Measurements from ENCODE around the gene TRERF1. TPM values are rescaled to one million over a fixed set of nuclear protein-coding genes. Genes with fewer than 3 reads are reported as not detected.
"Not testable (repeated sequence)": the region's sequence is repeated elsewhere in the genome, so short reads cannot be mapped to it uniquely, and the experiment has no call there.

TRERF1 gene
- total RNA-seq, 1 experiment from 2014 or later: 14.5 TPM

DNA sequence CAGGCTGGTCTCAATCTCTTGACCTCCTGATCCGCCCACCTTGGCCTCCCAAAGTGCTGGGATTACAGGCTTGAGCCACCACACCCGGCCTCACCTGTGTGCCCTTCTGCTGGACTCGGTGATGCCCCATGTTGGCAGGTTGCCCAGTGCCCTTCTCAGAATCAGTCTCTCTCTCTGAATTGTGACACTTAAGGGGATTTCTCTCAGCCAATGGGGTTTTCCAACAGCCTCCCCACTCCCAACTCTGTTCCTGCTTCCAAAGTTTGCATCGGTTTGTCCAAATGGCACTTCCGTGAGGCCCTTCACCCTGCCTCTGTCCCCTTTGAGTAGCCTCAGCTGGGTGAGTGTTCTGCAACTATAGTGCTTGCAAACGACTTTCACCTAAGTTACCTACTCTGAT is 230.9 kb downstream of the TRERF1 start:
- Histone ChIP-seq H3K9me2 (ENCODE audit: insufficient read depth) (no peaks in the 10 kb centered on the region), H2AFZ (no peak overlapping the region), H3K79me2 (ENCODE audit: low read depth) (peaks cover 16% of the 10 kb centered on the region), H4K20me1 (ENCODE audit: insufficient read depth) (no peaks in the 10 kb centered on the region), H3K9me3 (ENCODE audit: insufficient read depth, low read depth) (no peaks in the 10 kb centered on the region), H3K27ac (peak overlapping the region; percentile 21; the same call in 1 of the 2 replicates), H3K36me3 (ENCODE audit: low read depth) (no peaks in the 10 kb centered on the region), H3K4me3 (no peak overlapping the region), H3K27me3 (ENCODE audit: insufficient read depth, low read depth) (no peaks in the 10 kb centered on the region), H3F3A (ENCODE audit: insufficient read depth, low read depth) (peaks cover 55% of the 10 kb centered on the region), H3K4me1 (replicated peaks; ENCODE audit: insufficient read depth) (peaks cover 75% of the 10 kb centered on the region), H3K4me2 (peak overlapping the region; percentile 6; the same call in 1 of the 2 replicates)
- TF ChIP-seq EZH2 (IDR thresholded peaks at IDR 0.05; ENCODE audit: low read depth): no peak
- TF ChIP-seq, protein P1, sequence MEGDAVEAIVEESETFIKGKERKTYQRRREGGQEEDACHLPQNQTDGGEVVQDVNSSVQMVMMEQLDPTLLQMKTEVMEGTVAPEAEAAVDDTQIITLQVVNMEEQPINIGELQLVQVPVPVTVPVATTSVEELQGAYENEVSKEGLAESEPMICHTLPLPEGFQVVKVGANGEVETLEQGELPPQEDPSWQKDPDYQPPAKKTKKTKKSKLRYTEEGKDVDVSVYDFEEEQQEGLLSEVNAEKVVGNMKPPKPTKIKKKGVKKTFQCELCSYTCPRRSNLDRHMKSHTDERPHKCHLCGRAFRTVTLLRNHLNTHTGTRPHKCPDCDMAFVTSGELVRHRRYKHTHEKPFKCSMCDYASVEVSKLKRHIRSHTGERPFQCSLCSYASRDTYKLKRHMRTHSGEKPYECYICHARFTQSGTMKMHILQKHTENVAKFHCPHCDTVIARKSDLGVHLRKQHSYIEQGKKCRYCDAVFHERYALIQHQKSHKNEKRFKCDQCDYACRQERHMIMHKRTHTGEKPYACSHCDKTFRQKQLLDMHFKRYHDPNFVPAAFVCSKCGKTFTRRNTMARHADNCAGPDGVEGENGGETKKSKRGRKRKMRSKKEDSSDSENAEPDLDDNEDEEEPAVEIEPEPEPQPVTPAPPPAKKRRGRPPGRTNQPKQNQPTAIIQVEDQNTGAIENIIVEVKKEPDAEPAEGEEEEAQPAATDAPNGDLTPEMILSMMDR (conservative IDR thresholded peaks at IDR 0.05): no peak
- intact Hi-C loops (cut with micrococcal nuclease; ENCODE audit: unreplicated experiment): loop anchor here (10.0 kb wide), 2 partner anchors 74 to 654 kb away; partner anchors contain the start of gene RPL7L1
- BruUV-seq (replicated peaks): no TSS peak
- CTCF ChIA-PET: no interaction called here
- DNase-seq: no peak
- POLR2A ChIA-PET (ENCODE audit: unreplicated experiment): no interaction called here

DNA sequence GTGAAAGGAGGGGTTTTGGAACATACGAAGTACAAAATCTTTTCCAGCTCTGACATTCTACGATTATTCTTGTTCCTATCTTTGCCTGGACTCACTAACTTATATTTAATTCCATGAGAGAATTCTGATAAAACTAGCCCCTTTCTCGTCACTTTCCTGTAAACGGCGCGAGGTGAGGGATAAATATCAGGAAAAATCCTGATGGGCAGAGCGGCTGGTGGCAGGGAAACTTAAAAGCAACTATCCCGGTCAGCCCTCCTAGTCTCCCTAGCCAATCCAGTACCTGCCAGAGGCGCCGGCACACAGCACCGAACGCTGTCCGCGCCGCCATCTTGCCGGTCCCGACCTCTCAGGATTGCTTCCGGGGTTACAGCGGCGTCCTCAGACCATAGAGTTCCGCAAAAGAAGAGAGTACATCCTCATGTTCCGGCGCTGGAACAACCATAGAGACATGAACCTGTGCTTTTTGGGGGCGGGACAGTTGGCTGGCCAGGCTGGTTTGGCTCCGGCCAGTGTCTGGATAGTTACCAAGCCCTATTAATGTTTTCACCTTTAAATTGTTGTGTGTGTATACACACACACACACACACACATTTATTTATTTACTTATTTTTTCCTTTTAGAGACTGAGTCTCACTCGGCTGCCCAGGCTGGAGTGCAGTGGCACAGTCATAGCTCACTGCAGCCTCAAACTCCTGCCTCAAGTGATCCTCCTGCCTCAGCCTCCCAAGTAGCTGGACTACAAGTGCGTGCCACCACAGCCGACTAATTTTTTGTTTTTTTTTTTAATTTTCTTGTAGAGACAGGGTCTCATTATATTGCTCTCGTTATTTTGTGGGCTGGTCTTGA is 234.0 kb downstream of the TRERF1 start, which contains the start of gene MRPS10:
Gene MRPS10 (minus strand): TSS at position 343 of the 849 bp plus-strand sequence. CDS start 12 bp downstream, at position 331.
- Histone ChIP-seq H4K20me1 (ENCODE audit: insufficient read depth) (no peaks in the 10 kb centered on the region), H3K4me1 (replicated peaks; ENCODE audit: insufficient read depth) (peaks cover 59% of the 10 kb centered on the region), H3K27me3 (ENCODE audit: insufficient read depth, low read depth) (no peaks in the 10 kb centered on the region), H3K79me2 (ENCODE audit: low read depth) (peaks cover 24% of the 10 kb centered on the region), H3K9me2 (ENCODE audit: insufficient read depth) (no peaks in the 10 kb centered on the region), H2AFZ (peak within 1 kb of the TSS; percentile 90), H3K36me3 (ENCODE audit: low read depth) (peaks cover 9% of the 10 kb centered on the region), H3K4me2 (peak within 1 kb of the TSS; percentile 98), H3F3A (ENCODE audit: insufficient read depth, low read depth) (peaks cover 39% of the 10 kb centered on the region), H3K4me3 (peak within 1 kb of the TSS; percentile 96), H3K9me3 (ENCODE audit: insufficient read depth, low read depth) (no peaks in the 10 kb centered on the region), H3K27ac (peak within 1 kb of the TSS; percentile 76)
- POLR2A ChIA-PET (ENCODE audit: unreplicated experiment): interaction anchor here (0.6 to 1.0 kb wide), 3 partner anchors 9 to 75 kb away, joined by 3 to 4 read pairs (median 3); partner anchors contain the start of gene C6orf132
- BruUV-seq (replicated peaks): no TSS peak
- no peak for TF ChIP-seq EZH2 (IDR thresholded peaks at IDR 0.05; ENCODE audit: low read depth)
- TF ChIP-seq, protein P1 (conservative IDR thresholded peaks at IDR 0.05): no peak
- CTCF ChIA-PET: no interaction called here
- peak; percentile 89 to 91 for DNase-seq
- intact Hi-C loops (cut with micrococcal nuclease; ENCODE audit: unreplicated experiment): loop anchor here (2.0 to 5.0 kb wide), 3 partner anchors 235 to 345 kb away; partner anchors contain the start of gene UBR2

DNA sequence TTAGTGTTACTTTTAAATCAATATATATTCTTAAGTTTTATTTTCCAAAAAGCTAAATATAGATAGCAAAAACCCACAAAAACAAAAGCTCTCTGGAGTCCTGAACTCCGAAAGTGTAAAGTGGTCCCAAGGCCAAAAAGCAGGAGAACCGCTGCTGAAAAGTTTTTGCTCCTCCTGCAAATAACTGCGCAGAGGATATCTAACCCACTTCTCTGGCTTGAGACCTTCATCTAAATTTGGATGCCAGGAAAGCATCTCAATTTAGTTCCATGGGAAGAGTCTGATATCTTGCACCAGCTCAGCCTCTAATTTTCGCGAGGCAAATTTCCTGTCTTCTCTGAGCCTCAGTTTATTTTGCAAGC is 234.6 kb downstream of the TRERF1 start:
- ChIA-PET CTCF (interaction anchor here (0.9 kb wide), 1 partner anchor 331 kb away, joined by 4 read pairs; no protein-coding TSS in a partner anchor), POLR2A (ENCODE audit: unreplicated experiment) (interaction anchor here (0.6 to 1.0 kb wide), 2 partner anchors 10 to 75 kb away, joined by 3 to 4 read pairs; partner anchors contain the start of gene C6orf132)
- Histone ChIP-seq H3F3A (ENCODE audit: insufficient read depth, low read depth) (peaks cover 33% of the 10 kb centered on the region), H3K27me3 (ENCODE audit: insufficient read depth, low read depth) (no peaks in the 10 kb centered on the region), H3K36me3 (ENCODE audit: low read depth) (peaks cover 15% of the 10 kb centered on the region), H3K79me2 (ENCODE audit: low read depth) (peaks cover 27% of the 10 kb centered on the region), H3K4me1 (replicated peaks; ENCODE audit: insufficient read depth) (peaks cover 53% of the 10 kb centered on the region), H3K27ac (peak overlapping the region; percentile 76), H2AFZ (peak overlapping the region; percentile 90), H3K9me3 (ENCODE audit: insufficient read depth, low read depth) (no peaks in the 10 kb centered on the region), H3K4me2 (peak overlapping the region; percentile 98), H3K9me2 (ENCODE audit: insufficient read depth) (no peaks in the 10 kb centered on the region), H4K20me1 (ENCODE audit: insufficient read depth) (no peaks in the 10 kb centered on the region), H3K4me3 (peak overlapping the region; percentile 96)
- no peak for DNase-seq
- intact Hi-C loops (cut with micrococcal nuclease; ENCODE audit: unreplicated experiment): loop anchor here (2.0 to 5.0 kb wide), 3 partner anchors 236 to 345 kb away; partner anchors contain the start of gene UBR2
- BruUV-seq (replicated peaks): no TSS peak
- TF ChIP-seq EZH2 (IDR thresholded peaks at IDR 0.05; ENCODE audit: low read depth): no peak
- TF ChIP-seq, protein P1 (conservative IDR thresholded peaks at IDR 0.05): no peak

DNA sequence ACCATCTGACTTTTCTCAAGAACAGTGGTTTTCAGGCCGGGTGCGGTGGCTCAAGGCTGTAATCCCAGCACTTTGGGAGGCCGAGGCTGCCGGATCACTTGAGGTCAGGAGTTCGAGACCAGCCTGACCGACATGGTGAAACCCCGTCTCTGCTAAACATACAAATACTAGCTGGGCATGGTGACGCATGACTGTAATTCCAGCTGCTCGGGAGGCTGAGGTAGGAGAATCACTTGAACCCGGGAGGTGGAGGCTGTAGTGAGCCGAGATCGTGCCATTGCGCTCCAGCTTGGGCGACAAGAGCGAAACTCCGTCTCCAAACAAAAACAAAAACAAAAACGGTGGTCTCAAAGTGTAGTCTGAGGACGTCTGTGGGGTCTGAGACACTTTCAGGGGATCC is 235.2 kb downstream of the TRERF1 start:
- not testable (repeated sequence) for H3K27me3 ChIP-seq (ENCODE audit: insufficient read depth, low read depth); DNase-seq; H2AFZ ChIP-seq; H3K9me2 ChIP-seq (ENCODE audit: insufficient read depth); H4K20me1 ChIP-seq (ENCODE audit: insufficient read depth); H3K9me3 ChIP-seq (ENCODE audit: insufficient read depth, low read depth)
- intact Hi-C loops (cut with micrococcal nuclease; ENCODE audit: unreplicated experiment): loop anchor here (2.0 to 5.0 kb wide), 3 partner anchors 236 to 346 kb away; partner anchors contain the start of gene UBR2
- H3K79me2 ChIP-seq (ENCODE audit: low read depth): peaks cover 27% of the 10 kb centered on the region
- peaks cover 46% of the 10 kb centered on the region for H3K4me1 ChIP-seq (replicated peaks; ENCODE audit: insufficient read depth)
- peak overlapping the region; percentile 96 for H3K4me3 ChIP-seq
- BruUV-seq (replicated peaks): TSS peak; percentile 63
- H3F3A ChIP-seq (ENCODE audit: insufficient read depth, low read depth): peaks cover 32% of the 10 kb centered on the region
- H3K4me2 ChIP-seq: peak overlapping the region; percentile 98
- CTCF ChIA-PET: interaction anchor here (0.9 kb wide), 1 partner anchor 331 kb away, joined by 4 read pairs; no protein-coding TSS in a partner anchor
- POLR2A ChIA-PET (ENCODE audit: unreplicated experiment): interaction anchor here (1.0 kb wide), 1 partner anchor 10 kb away, joined by 4 read pairs; no protein-coding TSS in a partner anchor
- H3K27ac ChIP-seq: peak overlapping the region; percentile 76; the same call in 1 of the 2 replicates
- peaks cover 21% of the 10 kb centered on the region for H3K36me3 ChIP-seq (ENCODE audit: low read depth)
